Right kidney (tissue), 1 donor: ENCODE results near the gene PPIE.

ENCODE experiments used
- DNase-seq: peaks from one replicate; pipeline ENCODE4 v3.0.0-alpha.2; 2016

The PPIE gene

GRCh38 chr1:39717809-39718208 is 20.9 kb upstream of the PPIE start:
- DNase-seq: no peak

DNA sequence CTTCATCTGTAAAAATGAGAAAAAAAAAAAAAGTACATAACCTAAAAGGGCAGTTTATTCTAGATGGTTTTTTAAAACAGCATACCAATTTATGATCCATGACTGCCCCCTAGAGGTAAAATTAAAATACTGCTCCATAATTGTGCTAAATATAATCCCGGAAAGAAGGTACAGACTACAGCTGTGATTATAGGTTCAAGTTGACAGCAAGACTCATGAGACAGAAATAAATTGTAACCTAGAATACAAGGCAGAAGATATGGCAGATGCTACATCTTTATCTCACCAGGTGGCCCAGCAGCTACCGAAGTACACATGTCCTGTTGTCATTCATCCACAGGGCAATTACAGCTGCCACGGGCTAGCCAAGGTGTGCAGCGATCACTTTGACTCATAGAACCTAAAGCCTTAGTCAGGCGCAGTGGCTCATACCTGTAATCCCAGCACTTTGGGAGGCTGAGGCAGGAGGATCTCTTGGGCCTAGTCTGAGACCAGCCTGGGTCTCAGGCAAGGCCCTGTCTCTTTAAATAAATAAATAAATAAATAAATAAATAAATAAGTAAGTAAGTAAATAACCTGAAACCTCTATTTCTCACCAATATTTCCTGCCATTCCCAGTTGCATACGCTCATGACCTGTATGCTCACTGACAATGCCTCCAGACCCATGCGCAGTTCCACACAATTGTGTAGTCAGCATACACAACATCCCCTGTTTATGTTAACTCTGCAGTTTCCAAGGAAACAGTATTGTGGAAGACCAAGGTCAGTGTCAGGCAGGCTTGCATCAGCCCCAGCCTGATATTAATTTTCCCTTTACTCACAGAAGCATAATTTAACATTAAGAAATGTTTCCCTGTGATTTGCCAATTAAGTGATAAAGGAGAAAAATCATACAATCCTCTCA is 18.3 kb upstream of the PPIE start:
- peak; percentile 27 for DNase-seq

GRCh38 chr1:39721664-39722063 is 17.0 kb upstream of the PPIE start:
- no peak for DNase-seq

- DNase-seq: no peak
These were observed 16.2 kb upstream of the PPIE start for GRCh38 chr1:39722495-39722894.

- no peak for DNase-seq
These were observed 12.1 kb upstream of the PPIE start for GRCh38 chr1:39726600-39726999.

DNA sequence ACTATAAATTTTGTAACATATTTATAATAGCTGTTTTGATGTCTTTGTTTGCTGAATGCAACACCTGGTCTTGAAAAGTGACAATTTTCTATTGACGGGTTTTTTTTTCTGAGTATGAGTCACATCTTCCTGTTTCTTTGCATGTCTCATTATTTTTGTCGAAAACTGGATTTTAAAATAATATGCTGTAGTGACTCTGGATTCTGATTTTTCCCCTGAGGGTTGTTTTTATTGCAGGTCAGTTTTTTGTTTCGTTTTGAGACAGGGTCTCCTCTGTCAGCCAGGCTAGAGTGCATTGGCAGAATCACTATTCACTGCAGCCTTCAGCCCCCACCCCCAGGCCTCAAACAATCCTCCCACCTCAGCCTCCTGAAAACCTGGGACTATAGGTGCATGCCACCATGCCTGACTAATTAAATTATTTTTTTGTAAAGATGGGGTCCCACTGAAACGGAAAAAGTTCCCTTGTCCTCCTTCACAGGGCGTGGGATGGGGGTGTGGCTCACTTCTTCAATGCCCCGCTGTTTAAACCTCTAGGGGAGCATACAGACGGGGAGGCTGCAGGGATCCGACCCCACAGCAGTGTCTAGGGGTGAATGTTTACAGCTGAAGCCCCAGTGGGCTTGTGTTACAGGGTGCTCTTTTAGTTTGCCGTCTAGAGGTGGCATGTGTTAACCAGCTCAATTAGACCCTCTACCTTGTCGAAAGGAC is 11.3 kb upstream of the PPIE start:
- DNase-seq: no peak

DNA sequence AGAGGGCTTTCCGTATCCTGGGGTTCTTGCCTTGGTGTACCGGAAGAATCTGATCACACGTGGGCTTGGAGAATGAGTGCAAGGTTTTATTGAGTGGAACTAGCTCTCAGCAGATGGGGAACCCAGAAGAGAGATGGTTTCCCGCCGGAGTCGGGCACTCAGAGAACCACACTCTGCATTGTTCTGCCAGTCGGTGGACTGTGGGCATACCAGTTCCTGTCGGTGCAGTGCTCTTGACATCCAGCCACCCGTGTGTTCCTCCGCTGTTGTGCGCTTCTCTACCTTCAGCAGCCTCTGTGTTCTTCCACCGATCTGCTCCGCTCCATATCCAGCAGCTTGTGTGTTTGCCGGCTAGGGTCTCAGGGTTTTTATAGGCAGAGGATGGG is 10.8 kb upstream of the PPIE start:
- no peak for DNase-seq

GRCh38 chr1:39729030-39729429 is 9.7 kb upstream of the PPIE start:
- DNase-seq: no peak

DNA sequence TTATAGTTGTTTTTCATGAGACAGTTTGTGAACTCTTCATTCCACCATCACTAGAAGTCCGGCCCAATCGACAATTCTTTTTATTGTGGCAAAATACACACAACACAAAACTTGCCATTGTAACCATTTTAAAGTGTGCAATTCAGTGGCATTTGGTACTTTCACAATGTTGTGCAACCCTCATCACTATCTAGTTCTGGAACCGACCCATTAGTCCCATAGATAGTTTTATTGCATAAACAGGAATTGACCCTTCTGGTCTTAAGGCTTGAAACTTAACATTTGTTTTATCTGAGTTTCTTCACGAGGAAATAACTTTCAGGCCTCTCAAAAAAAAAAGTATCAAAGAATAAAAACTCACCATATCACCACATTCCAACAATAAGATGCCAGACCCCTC is 8.8 kb upstream of the PPIE start:
- no peak for DNase-seq

DNA sequence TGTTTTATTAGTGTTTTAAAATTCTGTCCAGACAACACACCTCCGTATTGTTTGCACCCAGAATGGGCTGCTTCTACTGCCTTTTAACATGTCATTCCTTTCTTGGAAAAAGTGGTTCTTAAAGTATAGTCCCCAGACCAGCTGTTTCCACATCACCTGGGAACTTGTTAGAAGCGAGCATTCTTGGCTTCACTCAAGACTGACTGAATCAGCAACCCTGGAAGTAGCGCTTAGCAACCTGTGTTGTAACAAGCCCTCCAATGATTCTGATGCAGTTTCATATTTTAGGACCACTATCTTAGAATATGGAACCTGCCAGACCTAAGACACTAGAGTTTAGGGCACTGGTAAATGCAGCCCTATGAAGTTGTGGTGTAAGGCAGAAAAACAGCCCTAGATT is 6.0 kb upstream of the PPIE start:
- no peak for DNase-seq

- no peak for DNase-seq
These were observed 5.5 kb upstream of the PPIE start for GRCh38 chr1:39733161-39733560.

DNA sequence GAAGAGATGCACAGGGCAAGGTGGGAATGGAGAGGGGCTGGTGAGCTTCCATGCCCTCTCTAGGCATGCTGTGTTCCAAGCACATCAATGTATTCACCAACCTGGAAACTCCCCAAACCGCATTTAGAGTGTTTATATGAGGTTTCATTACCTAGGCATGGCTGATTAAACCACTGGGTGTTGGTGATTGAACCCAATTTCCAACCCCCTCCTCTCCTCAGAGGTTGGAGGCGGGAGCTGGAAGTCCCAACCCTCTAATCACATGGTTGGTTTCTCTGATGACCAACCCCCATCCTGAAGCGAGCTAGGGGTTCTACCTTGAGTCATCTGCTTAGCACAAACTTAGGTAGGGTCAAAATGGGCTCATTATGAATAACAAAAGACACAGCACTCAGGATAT is 3.0 kb upstream of the PPIE start:
- no peak for DNase-seq

GRCh38 chr1:39737546-39738169 is 1.0 kb upstream of the PPIE start:
- DNase-seq: no peak

- no peak for DNase-seq
These were observed 6.5 kb downstream of the PPIE start for GRCh38 chr1:39745016-39745670.

DNA sequence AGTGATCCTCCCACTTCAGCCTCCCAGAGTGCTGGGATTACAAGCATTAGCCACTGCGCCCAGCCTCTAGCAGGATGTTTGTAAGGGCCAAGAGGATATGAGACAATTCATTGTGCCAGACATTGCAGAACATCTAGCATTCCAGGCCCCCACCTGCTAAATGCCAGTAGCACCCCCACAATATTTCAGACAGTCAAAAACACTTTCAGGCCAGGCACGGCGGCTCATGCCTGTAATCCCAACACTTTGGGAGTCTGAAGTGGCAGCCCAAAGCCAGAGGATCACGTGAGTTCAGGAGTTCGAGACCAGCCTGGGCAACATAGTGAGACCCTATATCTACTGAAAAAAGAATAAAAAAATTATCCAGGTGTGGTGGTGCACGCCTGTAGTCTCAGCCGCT is 12.9 kb downstream of the PPIE start:
- DNase-seq: no peak

- no peak for DNase-seq
These were observed 14.0 kb downstream of the PPIE start for GRCh38 chr1:39752703-39753102.

- no peak for DNase-seq
These were observed 14.7 kb downstream of the PPIE start for GRCh38 chr1:39753132-39754025.

DNA sequence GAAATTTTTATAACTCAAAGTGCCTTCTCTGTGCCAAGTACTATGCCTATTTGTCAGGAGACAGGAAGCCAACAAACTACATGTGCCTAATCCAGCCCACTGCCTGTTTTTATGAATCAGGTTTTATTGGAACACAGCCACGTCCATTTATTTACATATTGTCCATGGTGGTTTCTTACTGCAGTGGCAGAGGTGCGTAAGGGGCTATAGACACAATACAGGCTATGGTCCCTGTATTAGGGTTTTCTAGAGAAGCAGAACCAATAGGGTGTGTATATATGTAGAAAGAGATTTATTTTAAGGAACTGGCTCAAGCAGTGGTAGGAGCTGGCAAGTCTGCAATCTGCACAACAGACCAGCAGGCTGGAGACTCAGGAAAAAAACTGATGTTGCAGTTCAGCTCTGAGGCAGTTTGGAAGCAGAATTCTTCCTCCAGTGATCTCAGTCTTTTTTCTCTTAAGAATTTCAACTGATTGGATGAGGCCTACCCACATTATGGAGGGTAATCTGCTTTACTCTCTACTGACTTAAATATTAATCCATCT is 15.4 kb downstream of the PPIE start:
- no peak for DNase-seq

DNA sequence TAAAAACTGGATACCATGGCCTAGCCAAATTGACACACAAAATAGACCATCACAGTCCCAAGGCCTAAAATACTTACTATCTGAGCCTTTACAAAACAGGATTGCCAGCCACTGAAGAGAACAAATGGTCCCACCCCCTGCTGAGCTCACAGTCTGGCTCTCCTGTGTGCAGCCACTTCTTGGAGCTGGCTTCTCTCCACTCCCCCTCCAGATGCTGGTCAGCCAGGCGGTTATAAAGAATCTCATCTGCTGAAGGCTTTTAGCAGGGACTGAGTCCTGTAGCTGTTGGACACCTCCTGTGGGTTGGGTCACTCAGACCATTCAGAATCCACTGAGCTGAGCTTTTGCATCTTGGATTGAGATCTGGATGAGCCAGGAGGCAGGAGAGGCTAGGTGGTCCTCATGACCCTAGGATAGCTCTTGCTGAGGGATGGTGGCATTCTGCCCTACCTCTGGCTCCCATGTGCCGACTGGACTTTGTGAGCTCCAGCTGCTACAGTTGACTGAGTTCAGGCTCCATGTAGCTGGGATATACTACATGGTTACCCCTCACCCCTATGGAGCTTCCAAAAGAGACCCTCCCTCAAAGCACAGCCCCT is 16.3 kb downstream of the PPIE start:
- DNase-seq: no peak

- DNase-seq: no peak
These were observed 17.4 kb downstream of the PPIE start for GRCh38 chr1:39755965-39756659.
